Measurements from ENCODE around the gene CAPN15.

Gene CAPN15

DNA sequence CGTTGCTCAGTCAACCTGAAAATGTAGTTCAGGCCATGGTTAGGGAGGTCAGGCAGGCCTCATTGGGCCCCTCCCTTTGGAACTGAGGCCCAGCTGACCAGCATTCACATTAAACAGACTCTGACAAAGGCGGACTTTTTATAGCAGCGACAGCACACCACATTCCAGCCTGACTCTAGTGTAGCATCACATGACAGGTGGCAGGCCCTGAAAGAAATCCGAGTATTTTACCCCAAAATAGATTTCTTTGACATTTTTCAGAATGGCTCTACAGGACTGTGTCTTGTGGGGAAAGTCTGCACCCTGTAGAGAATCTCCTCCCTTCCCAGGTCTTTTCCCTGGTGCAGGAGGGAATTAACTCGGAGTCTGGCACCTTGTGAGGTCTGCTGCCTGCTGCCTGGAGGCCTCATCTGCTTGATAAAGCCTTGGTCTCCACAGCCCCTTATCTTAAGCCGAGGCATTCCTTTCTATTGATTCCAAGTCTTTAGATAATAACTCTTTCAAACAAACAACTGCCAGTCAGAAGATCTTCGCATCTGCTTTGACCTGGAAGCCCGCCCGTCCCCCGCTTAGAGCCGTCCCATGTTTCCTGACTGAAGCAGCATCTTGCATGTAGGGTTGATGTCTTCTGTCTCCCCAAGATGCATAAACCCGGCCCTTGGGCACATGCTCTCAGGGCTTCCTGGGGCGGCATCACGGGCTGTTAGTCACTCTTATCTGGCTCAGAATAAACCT lies 44.0 kb upstream of the CAPN15 start:
- no peak overlapping the region for H3K9ac ChIP-seq (ENCODE audit: low read depth, low read length, poor library complexity, severe bottlenecking)
- H3K9me3 ChIP-seq (ENCODE audit: insufficient read depth, low read depth, low read length), result no peaks in the 10 kb centered on the region
- no peaks in the 10 kb centered on the region for H4K20me1 ChIP-seq (ENCODE audit: insufficient read depth, low read length, poor library complexity, severe bottlenecking)
- no peaks in the 10 kb centered on the region for H3F3A ChIP-seq (ENCODE audit: low read depth)
- no peak for TF ChIP-seq EZH2phosphoT487 (IDR thresholded peaks at IDR 0.05; ENCODE audit: borderline replicate concordance)
- no peak for TF ChIP-seq CTCF (conservative IDR thresholded peaks at IDR 0.05; ENCODE audit: low read length)
- no peak overlapping the region for H2AFZ ChIP-seq (ENCODE audit: low read length)
- no peaks in the 10 kb centered on the region for H3K4me1 ChIP-seq (ENCODE audit: insufficient read depth, low read length, poor library complexity, severe bottlenecking)
- no peaks in the 10 kb centered on the region for H3K9me2 ChIP-seq (replicated peaks; ENCODE audit: low read depth, low read length)
- no peaks in the 10 kb centered on the region for H3K27me3 ChIP-seq (ENCODE audit: insufficient read depth, low read length, poor library complexity, severe bottlenecking)
- H3K4me3 ChIP-seq (ENCODE audit: low read length, poor library complexity, severe bottlenecking), result no peak overlapping the region
- H3K36me3 ChIP-seq (ENCODE audit: insufficient read depth, low read length), result no peaks in the 10 kb centered on the region
- no peaks in the 10 kb centered on the region for H3K79me2 ChIP-seq (ENCODE audit: insufficient read depth, low read length)
- H3K4me2 ChIP-seq (ENCODE audit: low read depth, low read length, poor library complexity, severe bottlenecking), result no peak overlapping the region

DNA sequence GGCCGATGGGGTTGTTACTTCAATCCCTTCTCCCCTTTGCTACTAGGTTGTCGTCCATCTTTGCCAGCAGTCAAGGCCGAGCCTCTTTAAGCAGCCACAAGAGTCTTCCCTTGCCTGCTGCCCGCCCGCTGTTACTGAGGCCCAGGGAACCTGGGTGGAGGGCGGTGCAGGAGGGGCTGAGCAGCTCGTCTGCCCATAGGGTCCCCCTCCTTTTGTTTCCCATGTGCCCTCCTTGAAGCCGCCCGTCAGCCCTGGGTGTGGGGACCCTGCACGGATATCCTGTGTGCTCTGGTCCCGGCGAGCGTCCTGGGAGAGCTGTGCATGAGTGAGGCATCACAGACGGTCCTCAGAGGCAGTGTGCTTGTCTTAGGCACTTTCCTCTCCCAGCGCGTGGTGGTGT lies 37.9 kb upstream of the CAPN15 start:
- H4K20me1 ChIP-seq (ENCODE audit: insufficient read depth, low read length, poor library complexity, severe bottlenecking), result no peaks in the 10 kb centered on the region
- no peaks in the 10 kb centered on the region for H3K27me3 ChIP-seq (ENCODE audit: insufficient read depth, low read length, poor library complexity, severe bottlenecking)
- no peaks in the 10 kb centered on the region for H3F3A ChIP-seq (ENCODE audit: low read depth)
- H2AFZ ChIP-seq (ENCODE audit: low read length), result no peak overlapping the region
- TF ChIP-seq EZH2phosphoT487 (IDR thresholded peaks at IDR 0.05; ENCODE audit: borderline replicate concordance), result no peak
- no peak for TF ChIP-seq CTCF (conservative IDR thresholded peaks at IDR 0.05; ENCODE audit: low read length)
- H3K36me3 ChIP-seq (ENCODE audit: insufficient read depth, low read length), result no peaks in the 10 kb centered on the region
- no peak overlapping the region for H3K4me2 ChIP-seq (ENCODE audit: low read depth, low read length, poor library complexity, severe bottlenecking)
- H3K4me3 ChIP-seq (ENCODE audit: low read length, poor library complexity, severe bottlenecking), result no peak overlapping the region
- H3K9ac ChIP-seq (ENCODE audit: low read depth, low read length, poor library complexity, severe bottlenecking), result no peak overlapping the region
- H3K9me3 ChIP-seq (ENCODE audit: insufficient read depth, low read depth, low read length), result no peaks in the 10 kb centered on the region
- H3K9me2 ChIP-seq (replicated peaks; ENCODE audit: low read depth, low read length), result no peaks in the 10 kb centered on the region
- H3K79me2 ChIP-seq (ENCODE audit: insufficient read depth, low read length), result no peaks in the 10 kb centered on the region
- H3K4me1 ChIP-seq (ENCODE audit: insufficient read depth, low read length, poor library complexity, severe bottlenecking), result no peaks in the 10 kb centered on the region

GRCh38 chr16:490768-491167 lies 36.7 kb upstream of the CAPN15 start:
- H3K4me2 ChIP-seq (ENCODE audit: low read depth, low read length, poor library complexity, severe bottlenecking), result no peak overlapping the region
- H3K9me2 ChIP-seq (replicated peaks; ENCODE audit: low read depth, low read length), result no peaks in the 10 kb centered on the region
- TF ChIP-seq CTCF (conservative IDR thresholded peaks at IDR 0.05; ENCODE audit: low read length) (no peak), EZH2phosphoT487 (IDR thresholded peaks at IDR 0.05; ENCODE audit: borderline replicate concordance) (no peak)
- H3K4me3 ChIP-seq (ENCODE audit: low read length, poor library complexity, severe bottlenecking), result no peak overlapping the region
- H3K9ac ChIP-seq (ENCODE audit: low read depth, low read length, poor library complexity, severe bottlenecking), result no peak overlapping the region
- H3K9me3 ChIP-seq (ENCODE audit: insufficient read depth, low read depth, low read length), result no peaks in the 10 kb centered on the region
- no peaks in the 10 kb centered on the region for H3K79me2 ChIP-seq (ENCODE audit: insufficient read depth, low read length)
- H3K36me3 ChIP-seq (ENCODE audit: insufficient read depth, low read length), result no peaks in the 10 kb centered on the region
- H3F3A ChIP-seq (ENCODE audit: low read depth), result no peaks in the 10 kb centered on the region
- H3K27me3 ChIP-seq (ENCODE audit: insufficient read depth, low read length, poor library complexity, severe bottlenecking), result no peaks in the 10 kb centered on the region
- H4K20me1 ChIP-seq (ENCODE audit: insufficient read depth, low read length, poor library complexity, severe bottlenecking), result no peaks in the 10 kb centered on the region
- no peak overlapping the region for H2AFZ ChIP-seq (ENCODE audit: low read length)
- no peaks in the 10 kb centered on the region for H3K4me1 ChIP-seq (ENCODE audit: insufficient read depth, low read length, poor library complexity, severe bottlenecking)

All from Loucy (cell line).